HK-2 (cell line): Measurements from ENCODE around the gene ANKRD44.

ENCODE experiments used
- DNase-seq: peaks from one replicate; pipeline ENCODE4 v3.0.0-alpha.2; 2018; ENCODE audit not compliant: unreplicated experiment

ANKRD44 gene

DNA sequence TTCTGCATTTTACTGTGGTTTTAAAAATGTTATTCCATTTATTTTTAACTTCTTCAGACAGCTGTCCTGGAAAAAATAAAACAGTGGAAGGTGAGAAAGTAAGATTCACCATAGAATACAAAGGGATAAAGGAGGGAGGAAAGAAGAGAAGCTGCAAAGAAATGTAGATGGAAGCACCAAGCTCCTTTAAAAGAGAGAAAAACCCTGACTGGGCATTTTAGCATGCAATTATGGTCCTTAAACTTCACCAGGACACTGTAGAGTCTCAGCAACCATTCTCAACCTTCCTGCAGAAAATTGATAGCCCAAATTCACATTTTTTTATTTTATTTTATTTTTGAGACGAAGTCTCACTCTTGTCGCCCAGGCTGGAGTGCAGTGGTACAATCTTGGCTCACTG lies 11.6 kb upstream of the ANKRD44 start:
- DNase-seq = no peak

DNA sequence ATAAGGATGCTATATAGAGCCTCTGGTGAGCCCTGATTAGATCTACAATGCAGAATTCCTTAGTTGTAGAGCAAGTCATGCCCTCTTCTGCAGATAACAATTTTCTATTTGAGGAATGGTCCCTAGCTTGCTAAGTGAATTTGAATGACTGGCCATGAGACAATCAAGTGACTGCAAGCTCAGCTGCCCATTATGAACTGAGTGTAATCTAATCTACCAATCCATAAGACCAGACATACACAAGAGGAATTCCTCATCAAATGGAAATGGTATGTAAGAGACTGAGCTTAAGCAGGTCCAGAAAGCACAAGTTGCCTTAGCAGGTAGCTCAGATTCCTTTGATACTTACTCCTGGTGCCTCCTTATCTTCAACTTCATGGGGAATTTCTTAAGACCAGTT lies 4.8 kb upstream of the ANKRD44 start:
- no peak for DNase-seq

DNA sequence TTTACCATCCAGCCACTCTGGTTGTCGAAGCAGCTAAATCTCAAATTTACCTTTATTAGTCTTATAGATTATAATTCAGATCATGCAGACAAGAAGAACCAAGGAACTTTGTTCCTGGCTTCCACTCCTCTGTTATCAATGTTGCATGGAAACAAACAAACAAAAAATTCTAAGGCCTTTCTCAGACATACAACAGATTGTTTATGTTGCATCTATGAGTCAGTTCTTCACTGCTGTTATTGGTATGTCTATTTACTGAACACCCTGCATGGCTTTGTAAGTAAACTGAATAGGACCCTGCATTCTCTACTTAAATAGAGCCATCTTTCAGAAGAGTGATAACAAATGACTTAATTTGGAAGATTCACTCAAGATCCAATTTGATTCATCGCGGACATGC lies 1.6 kb upstream of the ANKRD44 start:
- DNase-seq = no peak

DNA sequence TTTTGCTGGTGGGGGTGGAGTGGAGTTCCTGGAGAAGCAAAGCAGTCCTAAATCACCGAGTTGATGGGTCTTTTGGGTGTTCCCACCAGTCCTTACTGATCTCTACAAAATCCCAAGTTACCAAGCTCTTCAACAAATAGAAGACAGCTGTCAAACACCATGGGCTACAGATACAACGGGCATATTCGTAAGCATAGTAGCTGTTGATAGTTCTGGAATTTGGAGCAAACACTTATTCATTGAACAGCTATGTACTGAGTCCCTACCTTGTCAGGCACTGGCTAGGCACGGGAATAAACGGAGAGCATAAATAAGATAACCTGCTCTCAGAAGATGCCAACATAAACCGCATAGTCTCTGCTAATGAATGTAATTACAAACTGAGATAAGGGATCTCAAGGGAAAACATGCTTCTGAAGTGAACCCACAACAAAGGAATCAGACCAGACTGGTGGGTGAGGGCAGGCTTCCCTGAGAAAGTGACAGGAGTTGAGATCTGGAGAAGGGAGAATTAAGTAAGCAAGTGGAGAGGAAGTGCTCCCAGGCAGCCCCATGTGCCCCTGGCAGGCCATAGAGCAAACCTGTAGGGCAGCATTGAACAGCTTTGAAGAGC lies 947 bp upstream of the ANKRD44 start:
- DNase-seq = no peak

DNA sequence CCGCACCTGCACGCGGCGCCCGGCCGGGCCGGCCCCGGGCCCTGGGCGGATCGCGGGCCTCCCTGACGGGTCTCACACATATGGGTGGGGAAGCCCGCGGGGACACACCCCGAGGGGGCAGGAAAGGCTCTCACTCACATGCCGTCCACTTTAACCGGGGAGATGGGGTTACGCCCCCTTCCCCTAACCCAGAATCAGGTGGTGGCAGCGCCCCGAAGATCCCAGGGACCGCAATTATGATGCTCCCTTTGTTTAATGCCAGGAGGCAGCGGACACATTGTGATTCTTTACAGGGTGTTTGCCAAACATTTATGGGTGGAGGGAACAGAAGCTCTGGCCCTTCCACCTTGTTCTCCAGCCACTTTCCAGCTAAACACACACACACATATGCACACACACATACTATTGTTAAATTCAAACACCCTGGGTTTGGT lies 424 bp upstream of the ANKRD44 start:
- no peak for DNase-seq

DNA sequence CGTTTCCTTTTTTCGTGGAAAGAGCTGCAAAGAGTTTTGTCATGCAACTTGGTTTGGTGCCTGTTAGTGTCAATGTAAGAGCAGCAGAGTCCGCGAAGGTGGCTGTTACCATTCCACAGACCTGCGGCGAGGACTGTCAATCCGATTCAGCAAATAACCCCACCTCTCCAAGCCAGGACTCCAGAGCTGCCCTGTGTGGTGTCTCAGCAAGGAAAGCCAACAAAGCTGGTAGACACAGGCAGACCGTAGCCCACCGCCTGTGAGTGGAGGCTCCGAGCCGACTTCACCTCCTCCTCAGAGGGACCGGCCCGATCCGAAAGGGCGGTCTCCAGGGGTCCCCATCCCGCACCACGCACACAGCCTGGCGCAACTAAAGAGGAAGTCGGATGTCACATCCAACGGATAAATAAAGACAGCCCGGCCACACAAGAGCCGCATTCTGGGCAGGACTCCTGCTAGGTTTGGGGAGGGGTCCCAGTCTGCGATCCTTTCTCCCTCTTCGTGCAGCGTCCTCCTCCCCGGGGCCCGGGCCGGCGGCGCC lies 819 bp downstream of the ANKRD44 start:
- no peak for DNase-seq

DNA sequence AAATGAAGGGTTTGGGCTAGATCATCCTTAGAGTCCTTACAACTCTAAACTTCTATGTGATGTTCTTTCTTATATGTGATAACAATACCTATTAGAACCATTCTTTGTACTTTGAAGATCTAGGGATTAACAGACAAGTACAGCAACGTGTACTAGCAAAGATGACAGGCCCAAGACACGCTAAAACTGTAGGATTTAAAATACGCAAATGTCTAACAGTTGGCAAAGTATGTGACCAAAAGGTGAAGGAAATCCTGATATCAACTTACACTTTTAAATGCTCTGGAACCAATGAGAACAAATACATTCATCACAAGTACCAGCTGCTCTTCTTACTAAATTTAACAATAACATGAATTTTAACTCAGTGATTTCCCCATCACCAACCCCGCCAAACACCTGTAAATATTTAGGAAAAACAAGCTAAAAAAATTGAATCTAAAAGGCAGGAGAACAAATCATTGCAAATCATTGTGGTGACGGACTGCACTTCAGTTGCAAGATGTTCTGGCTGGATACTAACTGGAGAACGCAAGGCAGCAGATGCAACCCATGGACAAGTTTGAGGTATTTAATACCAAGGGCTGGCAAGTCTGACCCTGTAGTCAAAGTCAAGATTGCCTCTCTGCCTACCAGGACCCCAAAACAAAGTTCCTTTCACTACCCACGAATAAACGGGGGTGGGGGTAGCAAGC lies 1.4 kb downstream of the ANKRD44 start:
- no peak for DNase-seq

DNA sequence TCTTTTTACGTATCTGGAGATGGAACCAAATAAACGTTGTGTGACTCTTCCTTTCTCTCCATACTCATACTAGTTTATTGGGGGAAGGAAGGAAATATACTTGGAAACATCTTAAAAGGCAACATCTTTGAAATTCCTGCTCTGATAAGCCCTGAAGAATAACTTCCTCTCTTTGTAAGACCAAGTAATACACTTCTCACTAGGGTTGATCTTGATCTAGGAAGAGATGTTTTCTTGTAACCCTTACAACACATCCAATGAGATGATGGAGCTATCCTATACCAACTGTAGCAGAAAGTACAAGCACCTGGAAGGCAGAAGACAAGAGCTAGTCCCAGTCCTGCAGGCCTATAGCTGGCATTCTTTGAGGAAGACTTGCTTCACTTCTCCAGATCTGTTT lies 2.0 kb downstream of the ANKRD44 start:
- DNase-seq = no peak

DNA sequence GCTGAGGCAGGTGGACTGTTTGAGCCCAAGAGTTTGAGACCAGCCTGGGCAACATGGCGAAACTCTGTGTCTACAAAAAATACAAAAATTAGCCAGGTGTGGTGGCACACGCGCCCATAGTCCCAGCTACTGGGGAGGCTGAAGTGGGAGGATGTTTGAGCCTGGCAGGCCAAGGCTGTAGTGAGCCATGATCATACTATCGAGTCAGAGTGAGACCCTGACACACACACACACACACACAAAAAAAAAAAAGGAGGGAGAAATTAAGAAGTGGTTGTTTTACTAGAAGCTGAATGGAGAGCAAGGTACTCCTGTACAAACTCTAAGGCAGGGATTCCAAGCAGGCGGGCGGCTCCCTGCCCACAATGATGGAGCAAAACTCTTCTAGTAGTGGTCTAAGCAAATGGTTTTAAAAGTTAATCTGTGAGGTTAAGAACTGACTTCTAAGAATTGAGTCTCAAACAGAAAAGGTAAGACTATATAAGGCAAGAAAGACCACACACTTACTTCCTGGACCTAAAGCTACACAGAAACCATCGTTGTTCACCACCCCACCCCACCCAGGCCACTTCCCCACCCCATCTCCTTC lies 2.6 kb downstream of the ANKRD44 start:
- DNase-seq = no peak

DNA sequence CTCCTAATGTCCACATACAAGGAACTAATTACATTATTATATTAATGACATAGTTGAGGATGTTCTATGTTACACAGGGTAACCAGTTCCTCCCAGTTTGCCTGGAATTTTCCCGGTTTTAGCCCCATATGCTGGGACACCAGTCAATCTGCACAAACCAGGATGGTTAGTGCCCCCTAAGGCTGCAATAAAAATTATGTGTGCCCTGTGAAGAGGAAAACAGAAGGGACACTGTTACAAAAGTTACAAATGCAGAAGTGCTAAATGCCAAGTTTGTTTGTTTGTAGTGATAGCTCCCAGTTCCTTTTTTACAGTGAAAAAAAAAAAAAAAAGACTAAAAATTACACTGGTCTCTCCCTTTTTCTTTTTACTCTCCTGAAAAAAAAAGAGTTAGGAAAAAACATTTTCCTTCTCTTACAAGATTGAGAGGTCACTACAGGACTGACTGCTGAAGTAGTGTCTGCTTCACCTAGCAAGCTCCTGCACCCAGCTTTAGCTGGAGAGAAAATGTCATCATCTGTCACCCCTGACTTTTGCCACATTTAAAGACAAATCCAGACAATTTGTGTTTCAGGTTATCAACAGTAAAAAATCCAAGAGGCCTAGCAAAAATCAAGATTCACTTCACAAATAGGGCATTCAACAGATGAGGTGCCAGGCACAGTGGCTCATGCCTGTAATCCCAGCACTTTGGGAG lies 3.2 kb downstream of the ANKRD44 start:
- no peak for DNase-seq

DNA sequence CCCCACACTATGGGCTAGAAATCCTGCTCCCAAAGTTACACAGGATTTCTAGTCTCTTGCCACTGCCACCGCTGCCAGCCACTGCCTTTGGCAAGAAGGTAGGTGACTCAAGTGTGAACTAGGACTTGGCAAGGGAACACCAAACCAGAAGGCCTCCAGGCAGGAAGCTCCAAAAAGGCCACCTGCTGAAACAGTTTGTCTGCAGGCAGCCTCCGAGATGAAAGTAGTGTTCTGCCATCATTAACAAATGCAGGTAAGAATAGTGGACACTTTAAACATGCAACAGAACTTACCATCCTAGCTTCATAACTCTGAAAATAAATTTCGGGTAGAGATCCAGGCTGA lies 3.9 kb downstream of the ANKRD44 start:
- DNase-seq = no peak

DNA sequence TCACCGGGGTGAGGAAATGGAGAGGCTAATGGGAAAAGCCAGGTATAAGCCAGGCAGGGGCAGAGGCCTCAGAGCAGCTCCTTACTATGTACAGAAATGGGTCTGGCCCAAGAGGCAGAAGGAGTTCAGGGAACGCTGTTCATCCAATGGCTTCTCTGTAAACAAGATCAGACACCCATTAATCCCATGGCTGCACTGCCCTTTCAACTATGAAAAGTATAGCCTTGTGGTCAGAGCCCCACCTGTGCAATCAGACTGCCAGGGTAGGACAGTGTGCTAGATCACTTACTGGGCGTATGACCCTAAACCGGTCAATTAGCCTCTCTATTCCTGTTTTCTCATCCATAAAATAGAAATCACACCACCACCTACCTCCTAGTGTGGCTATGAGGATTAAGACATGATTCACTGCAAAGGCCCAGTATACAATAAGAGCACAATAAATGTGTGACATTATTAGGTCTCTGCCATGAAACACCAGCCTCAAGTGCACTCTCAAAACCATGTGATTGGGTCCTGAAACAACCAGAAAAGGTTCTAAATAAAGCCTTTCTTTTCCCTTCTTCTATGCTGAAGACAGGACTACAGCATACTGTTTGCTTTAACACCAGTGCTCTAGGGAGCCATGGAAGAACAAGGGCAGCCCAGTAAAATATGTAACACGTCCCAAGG lies 4.4 kb downstream of the ANKRD44 start:
- no peak for DNase-seq

DNA sequence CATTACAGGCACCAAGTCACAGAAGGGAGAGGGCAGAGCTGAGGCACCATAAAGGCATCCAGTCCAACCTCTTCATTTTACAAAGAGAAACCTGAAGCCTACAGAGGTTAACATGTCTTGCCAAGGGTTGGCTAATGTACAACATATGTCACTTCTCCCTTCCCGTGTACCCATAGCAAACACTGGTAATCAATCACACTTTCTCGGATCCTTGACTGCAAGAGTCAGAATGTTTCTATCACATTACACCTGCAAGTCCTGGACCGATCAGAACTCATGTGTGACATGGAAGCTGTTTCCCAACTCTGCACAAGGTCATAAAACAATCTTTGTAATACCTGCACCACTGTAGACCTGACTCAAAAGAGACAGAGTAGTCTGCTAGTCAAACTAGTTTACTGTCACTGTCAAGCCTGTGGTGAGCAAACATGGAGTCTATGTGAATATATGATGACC lies 6.0 kb downstream of the ANKRD44 start:
- DNase-seq = no peak

DNA sequence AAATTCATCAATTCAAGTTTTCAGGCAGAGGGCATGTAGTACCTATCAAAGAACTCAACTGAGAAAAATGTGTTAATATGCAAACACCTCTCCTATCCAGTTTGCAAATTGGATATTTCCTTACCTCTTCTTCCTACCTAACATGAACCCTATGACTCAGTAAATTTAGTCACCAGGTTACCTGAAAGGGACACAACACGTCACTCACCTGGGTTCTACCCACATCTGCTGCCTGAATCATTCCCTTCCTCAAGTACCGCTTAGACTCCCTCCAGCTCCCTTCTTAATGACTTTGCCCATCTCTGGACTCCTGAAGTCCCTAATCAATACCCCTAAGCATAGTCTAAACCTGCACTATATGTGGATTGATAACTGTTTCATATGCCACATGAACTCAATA lies 10.4 kb downstream of the ANKRD44 start:
- no peak for DNase-seq

DNA sequence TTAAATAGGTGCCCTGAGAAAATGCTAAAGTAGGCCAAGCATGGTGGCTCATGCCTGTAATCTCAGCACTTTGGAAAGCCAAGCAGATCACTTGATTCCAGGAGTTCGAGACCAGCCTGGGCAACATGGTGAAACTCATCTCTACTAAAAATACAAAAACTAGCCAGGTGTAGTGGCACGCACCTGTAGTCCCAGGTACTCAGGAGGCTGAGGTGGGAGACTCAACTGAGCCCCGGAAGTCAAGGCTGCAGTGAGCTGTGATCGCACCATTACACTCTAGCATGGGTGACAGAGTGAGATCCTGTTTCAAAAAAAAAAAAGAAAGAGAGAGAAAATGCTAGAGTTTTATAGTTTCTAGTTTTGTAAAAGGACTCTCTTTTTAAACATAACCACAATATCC lies 12.0 kb downstream of the ANKRD44 start:
- DNase-seq = no peak

DNA sequence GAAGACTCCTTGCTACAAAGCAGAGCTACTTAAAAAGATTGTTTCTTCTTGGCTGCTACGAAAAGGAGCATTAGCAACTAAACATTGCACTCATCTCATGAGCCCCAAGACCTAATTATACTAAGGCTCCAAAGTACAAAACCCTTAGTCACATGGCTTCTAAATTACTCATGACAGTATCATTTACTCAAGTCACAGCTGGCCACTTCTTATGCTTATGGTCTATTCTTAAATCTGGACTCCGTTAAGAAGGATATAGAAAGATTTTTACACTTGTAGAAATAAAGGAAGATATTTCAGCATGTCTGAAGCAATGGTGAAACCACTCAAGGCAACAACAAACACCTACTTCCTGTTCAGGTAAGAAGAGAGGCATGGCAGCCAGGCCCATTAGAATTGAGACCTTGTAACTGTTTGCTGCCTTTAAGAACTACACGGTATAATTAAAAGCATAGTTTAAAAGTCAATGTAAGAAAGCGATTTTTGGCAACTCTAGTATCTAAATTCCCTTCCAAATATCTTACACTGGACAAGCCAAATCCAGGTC lies 12.7 kb downstream of the ANKRD44 start:
- no peak for DNase-seq

DNA sequence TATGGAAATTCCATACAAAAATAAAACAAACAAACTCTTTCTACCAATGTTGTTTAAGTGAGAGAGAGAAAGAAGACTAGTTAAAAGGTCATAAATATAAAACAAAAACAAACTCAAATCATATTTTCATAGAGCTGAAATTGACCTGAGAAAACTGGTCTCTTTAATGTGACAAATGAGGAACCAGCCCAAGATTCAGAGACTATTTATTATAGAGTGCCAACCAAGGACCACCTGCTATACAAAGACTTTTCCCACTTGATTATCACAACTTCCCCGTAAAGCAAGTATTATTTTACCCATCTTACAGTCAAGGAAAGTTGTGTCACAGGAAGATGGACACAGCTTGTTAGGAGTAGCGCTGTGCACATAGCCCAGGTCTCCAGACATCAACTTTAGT lies 13.3 kb downstream of the ANKRD44 start:
- no peak for DNase-seq

DNA sequence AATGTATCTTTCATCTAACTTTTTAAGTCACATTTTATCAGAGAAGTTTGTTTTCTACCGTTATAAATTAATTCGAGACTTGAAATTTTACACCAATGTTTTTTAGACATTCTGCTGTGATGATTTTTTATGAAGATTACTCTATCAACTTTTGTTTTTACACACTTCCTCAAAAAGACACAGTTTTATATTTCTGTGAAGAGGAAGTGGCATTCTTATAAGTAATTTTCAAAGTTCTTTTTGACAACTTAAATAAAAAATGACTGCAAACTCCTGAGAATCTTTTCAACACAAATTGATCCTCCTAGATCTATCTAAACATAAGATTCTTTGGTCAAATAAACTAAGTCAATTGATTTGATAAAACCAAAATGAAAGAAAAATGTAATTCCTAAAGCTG lies 13.7 kb downstream of the ANKRD44 start:
- DNase-seq = no peak

DNA sequence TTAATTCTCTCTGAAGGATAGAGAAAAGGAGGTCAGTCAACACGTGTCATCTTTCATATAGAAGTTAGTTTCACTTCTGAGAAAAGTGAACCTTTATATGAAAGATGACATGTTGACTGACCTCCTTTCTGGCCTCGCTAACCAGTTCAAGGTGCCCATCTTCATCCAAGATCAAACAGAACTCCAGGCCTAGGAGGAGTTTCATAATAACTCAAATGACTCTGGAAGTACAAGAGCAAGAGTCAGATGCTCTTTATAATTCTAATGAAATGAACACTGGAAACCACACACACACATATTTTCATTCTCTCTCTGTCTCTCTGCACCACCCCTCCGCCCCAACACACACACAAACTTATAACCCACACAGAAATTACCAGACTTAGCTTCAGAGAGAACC lies 16.3 kb downstream of the ANKRD44 start:
- no peak for DNase-seq

DNA sequence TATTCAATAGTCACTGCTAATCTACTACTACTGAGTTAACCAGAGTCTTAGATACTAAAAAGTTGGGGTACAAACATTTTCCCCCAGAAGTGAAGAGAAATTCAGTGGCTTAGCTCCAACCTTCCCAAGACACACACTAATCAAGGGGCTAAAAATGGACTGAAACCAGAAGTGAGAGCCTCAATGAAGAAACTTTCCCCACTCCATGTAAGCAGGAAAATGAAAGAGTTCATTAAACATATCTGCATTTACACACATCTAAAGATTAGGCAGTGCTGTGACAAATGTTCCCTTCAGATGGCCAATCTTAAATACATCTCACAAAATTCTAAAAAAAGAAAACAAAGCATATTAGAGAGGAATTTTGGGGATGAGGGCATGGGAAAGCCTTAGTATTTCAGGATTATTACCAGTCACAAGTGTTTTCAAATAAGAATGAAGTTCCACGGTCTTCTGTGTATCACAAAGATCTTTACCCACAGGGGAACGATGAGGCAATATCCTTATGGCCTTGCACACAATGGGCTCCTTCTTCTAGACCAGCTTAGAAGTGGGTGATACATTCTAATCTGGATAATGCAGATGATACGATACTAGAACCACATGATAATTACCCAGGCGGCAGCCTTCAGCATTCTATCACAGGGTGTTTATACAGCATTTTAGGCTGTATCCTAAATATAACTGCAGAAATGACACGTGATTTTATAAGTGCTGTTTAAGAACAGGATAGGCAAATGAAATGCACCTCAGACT lies 17.1 kb downstream of the ANKRD44 start:
- no peak for DNase-seq

DNA sequence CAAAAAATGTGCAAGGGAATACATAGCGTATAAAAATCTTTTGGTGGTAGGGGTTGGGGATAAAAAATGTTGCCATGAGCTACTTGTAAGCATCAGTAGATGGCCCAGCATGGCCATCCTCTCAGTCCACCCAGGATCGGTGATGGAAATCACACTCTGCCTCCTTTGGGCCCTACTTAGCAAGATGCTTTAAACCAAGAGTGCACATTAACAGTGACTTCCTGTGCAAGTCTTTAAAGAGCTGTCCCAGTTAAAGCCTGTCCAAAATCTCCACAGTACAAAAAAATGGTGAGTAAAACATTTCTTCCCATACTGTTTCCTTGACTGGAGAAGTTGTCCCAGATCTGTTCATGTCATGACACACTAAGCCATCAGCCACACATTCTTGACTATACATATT lies 18.0 kb downstream of the ANKRD44 start:
- DNase-seq = no peak
